IPS-20b (cell line): ENCODE measurements around the gene METTL24.

Source experiments
- H3K27ac ChIP-seq: one replicate; pipeline ENCODE4 v1.5.1; 2013; ENCODE audit warnings: low read length
- H3K27me3 ChIP-seq: 2 replicates; pipeline ENCODE4 v1.6.1; 2013; ENCODE audit warnings: mild to moderate bottlenecking, low read length, inconsistent platforms; ENCODE audit not compliant: insufficient read depth
- H3K36me3 ChIP-seq: 2 replicates; pipeline ENCODE4 v1.6.1; 2013; ENCODE audit warnings: low read depth, mild to moderate bottlenecking, inconsistent platforms, low read length, moderate library complexity; ENCODE audit not compliant: insufficient read depth
- H3K4me1 ChIP-seq: 2 replicates; pipeline ENCODE4 v1.6.1; 2013; ENCODE audit warnings: mild to moderate bottlenecking, control low read depth, inconsistent platforms, low read length, moderate library complexity; ENCODE audit not compliant: insufficient read depth
- H3K4me3 ChIP-seq: 2 replicates; pipeline ENCODE4 v1.5.1; 2013; ENCODE audit warnings: mild to moderate bottlenecking, low read length, inconsistent platforms
- H3K9ac ChIP-seq: 2 replicates; pipeline ENCODE4 v1.6.1; 2013; ENCODE audit warnings: low read depth, mild to moderate bottlenecking, inconsistent platforms, low read length, moderate library complexity
- H3K9me3 ChIP-seq: 2 replicates; pipeline ENCODE4 v1.6.1; 2013; ENCODE audit warnings: mild to moderate bottlenecking, low read depth, low read length, inconsistent platforms; ENCODE audit not compliant: insufficient read depth

Gene METTL24

DNA sequence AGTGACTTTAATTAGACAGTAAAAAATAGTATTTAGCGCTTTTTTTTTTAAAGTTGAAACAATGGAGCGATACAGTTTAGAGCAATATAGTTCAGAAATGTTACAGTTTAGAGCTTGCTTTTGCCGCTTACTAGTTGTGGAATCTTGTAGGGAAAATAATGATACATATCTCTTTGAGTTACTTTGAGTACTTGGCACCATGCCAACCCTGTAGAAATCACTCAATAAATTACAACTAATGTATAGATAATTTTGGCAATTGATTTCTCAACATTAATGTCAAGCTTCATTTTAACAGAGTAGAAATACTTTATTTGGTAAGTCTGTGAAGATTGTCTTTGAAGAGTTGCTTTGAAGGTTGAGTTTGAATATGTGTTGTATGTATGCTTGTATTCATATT lies 150.5 kb downstream of the METTL24 start:
- H3K4me3 ChIP-seq, result no peak overlapping the region
- H3K4me1 ChIP-seq, result no peaks in the 10 kb centered on the region
- H3K36me3 ChIP-seq, result peaks cover 37% of the 10 kb centered on the region
- H3K9me3 ChIP-seq, result no peaks in the 10 kb centered on the region
- no peaks in the 10 kb centered on the region for H3K27me3 ChIP-seq
- H3K27ac ChIP-seq, result no peak overlapping the region
- no peak overlapping the region for H3K9ac ChIP-seq

DNA sequence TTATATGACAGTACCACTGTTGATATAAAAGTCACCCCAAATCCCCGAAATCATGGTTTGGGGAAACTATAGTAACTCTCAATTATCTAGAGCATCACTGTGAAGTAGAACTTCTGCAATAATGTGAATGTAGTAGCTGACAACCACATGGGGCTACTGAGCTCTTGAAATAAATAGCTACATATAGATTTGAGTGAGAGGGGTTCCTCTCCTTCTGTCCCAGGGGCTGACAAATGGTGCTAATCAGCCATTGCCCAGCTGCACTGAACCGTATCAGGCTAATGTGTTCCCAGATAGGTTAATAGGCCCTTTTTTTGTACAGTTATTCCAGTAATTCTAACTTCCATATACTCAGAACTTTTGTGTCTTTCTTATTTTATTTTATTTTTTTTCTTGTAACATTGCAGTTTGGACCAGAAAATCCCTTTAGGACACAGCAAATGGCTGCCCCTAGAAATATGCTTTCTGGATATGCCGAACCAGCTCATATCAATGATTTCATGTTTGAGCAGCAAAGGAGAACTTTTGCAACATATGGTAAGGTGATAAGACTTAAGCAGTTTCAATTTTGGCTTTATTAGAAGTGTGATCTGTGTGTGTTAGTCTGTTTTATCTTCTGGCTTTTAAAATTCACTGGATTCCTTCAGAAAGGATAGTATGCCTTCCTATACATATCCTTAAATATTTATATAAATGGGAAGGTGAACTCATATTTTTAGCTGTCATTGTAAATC lies 156.8 kb downstream of the METTL24 start:
- Histone ChIP-seq H3K9me3 (no peaks in the 10 kb centered on the region), H3K27ac (no peak overlapping the region), H3K36me3 (no peaks in the 10 kb centered on the region), H3K27me3 (no peaks in the 10 kb centered on the region), H3K4me3 (no peak overlapping the region), H3K9ac (no peak overlapping the region), H3K4me1 (no peaks in the 10 kb centered on the region)

DNA sequence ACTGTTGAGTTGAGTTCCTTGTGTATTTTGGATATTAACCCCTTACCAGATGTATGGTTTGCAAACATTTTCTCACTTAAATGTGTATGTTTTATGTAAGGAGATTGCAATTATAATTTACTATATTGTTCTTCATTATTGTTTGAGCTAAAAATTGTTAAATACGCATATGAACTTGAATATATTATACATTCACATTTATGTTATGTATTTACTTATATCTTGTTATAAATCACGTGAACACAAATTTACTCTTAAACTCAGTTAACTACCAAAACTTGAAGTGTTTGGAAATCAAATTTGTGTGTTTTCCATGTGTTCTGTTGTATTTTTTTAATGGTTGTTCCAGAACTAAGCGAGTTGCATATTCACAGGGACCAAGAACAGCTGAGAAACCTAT lies 159.6 kb downstream of the METTL24 start:
- no peaks in the 10 kb centered on the region for H3K9me3 ChIP-seq
- no peak overlapping the region for H3K4me3 ChIP-seq
- peaks cover 8% of the 10 kb centered on the region for H3K36me3 ChIP-seq
- no peak overlapping the region for H3K27ac ChIP-seq
- H3K27me3 ChIP-seq, result no peaks in the 10 kb centered on the region
- no peak overlapping the region for H3K9ac ChIP-seq
- no peaks in the 10 kb centered on the region for H3K4me1 ChIP-seq

DNA sequence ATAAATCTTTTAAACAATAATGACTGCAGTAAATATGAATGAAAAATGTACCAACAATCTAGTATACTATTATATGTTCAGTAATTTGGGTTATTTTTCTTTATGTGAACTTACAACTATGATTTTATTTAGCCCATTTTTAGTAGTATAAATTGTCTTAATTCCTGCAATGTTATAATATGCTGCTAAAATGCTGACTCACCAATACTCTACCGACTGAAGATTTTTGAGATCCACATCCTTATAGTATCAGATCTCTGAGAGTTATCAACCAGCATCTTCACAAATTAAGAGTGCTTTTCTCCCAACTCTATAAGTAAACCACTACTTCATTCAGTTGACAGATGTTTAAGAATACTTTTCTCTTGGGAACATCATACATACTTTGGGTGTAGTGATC lies 161.3 kb downstream of the METTL24 start:
- Histone ChIP-seq H3K9me3 (no peaks in the 10 kb centered on the region), H3K27ac (no peak overlapping the region), H3K9ac (no peak overlapping the region), H3K27me3 (no peaks in the 10 kb centered on the region), H3K36me3 (peaks cover 12% of the 10 kb centered on the region), H3K4me1 (no peaks in the 10 kb centered on the region), H3K4me3 (no peak overlapping the region)

DNA sequence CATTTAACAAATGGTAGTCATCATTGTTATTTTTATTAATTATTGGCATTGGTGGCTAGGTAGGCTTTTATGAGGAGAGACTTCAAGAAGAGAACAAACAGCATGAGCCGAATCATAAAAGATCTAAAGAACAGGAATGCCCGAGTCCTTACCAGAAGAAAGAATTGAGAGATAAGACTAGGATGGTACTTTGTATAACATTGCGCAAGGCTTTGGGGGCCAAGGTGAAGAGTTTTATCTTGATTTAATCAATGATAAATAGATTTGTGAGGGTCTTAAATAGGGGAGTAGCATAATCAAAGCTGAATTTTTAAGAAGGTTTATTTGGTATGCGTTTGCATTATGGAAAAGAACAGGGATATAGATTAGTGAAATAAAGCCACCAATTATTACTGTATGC lies 162.5 kb downstream of the METTL24 start:
- no peaks in the 10 kb centered on the region for H3K9me3 ChIP-seq
- no peaks in the 10 kb centered on the region for H3K4me1 ChIP-seq
- H3K4me3 ChIP-seq, result no peak overlapping the region
- H3K27me3 ChIP-seq, result no peaks in the 10 kb centered on the region
- no peak overlapping the region for H3K27ac ChIP-seq
- no peak overlapping the region for H3K9ac ChIP-seq
- H3K36me3 ChIP-seq, result peaks cover 12% of the 10 kb centered on the region
